Vagina (tissue), 2 donors: Measurements from ENCODE around the gene GPR161.

Source experiments
- POLR2AphosphoS5 ChIP-seq, 2 donors: sonication (generic); formaldehyde crosslinking; IDR thresholded peaks; one replicate each; pipeline ENCODE4 v1.9.0; 2017; ENCODE audit warnings: antibody characterized with exemption in 2 of 2, mild to moderate bottlenecking in 2 of 2, low read depth in 1 of 2; ENCODE audit not compliant: insufficient read depth in 1 of 2
- TF ChIP-seq, protein P1 (sequence below), 3 experiments: fragments of 450-650 bp in 2 of 3; fragments of 200-600 bp in 1 of 3; sonication (generic) in 1 of 3; IDR thresholded peaks; one replicate each; pipeline ENCODE4 v1.5.1; 2017 to 2019; ENCODE audit warnings: antibody characterized with exemption in 3 of 3, mild to moderate bottlenecking in 2 of 3, moderate library complexity in 2 of 3

DNA sequence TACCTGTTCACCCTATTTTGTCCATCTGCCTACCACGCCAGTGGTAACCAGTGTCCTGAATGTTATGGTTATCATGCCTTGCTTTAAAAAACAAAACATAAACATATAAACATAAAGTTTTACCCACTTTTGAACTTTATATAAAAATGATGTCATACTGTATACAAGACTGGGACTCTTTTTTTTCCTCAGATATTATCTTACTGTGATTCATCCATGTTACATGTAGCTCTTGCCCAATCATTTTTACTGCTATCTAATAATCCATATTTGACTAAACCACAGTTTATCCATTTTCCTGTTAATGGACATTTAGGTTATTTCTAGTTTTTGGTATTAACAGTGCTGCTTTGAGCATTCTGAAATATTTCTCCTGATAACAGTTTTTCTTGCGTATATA is 78.8 kb downstream of the GPR161 start:
- TF ChIP-seq, protein P1, sequence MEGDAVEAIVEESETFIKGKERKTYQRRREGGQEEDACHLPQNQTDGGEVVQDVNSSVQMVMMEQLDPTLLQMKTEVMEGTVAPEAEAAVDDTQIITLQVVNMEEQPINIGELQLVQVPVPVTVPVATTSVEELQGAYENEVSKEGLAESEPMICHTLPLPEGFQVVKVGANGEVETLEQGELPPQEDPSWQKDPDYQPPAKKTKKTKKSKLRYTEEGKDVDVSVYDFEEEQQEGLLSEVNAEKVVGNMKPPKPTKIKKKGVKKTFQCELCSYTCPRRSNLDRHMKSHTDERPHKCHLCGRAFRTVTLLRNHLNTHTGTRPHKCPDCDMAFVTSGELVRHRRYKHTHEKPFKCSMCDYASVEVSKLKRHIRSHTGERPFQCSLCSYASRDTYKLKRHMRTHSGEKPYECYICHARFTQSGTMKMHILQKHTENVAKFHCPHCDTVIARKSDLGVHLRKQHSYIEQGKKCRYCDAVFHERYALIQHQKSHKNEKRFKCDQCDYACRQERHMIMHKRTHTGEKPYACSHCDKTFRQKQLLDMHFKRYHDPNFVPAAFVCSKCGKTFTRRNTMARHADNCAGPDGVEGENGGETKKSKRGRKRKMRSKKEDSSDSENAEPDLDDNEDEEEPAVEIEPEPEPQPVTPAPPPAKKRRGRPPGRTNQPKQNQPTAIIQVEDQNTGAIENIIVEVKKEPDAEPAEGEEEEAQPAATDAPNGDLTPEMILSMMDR (IDR thresholded peaks at IDR 0.05), result no peak
- TF ChIP-seq POLR2AphosphoS5 (IDR thresholded peaks at IDR 0.05; ENCODE audit: insufficient read depth in 1 of 2, low read depth in 1 of 2), result no peak
